ENCODE results near the gene PTGIS.

PTGIS gene

GRCh38 chr20:49503176-49503575, 64.8 kb downstream of the PTGIS start:
- no peak overlapping the region for H3K4me3 ChIP-seq (ENCODE audit: low read depth, low read length)

GRCh38 chr20:49501917-49502316, 66.0 kb downstream of the PTGIS start:
- H3K4me3 ChIP-seq (ENCODE audit: low read depth, low read length) = no peak overlapping the region

GRCh38 chr20:49497398-49497669, 70.6 kb downstream of the PTGIS start:
- no peak overlapping the region for H3K4me3 ChIP-seq (ENCODE audit: low read depth, low read length)

- H3K4me3 ChIP-seq (ENCODE audit: low read depth, low read length) = no peak overlapping the region
Measured at GRCh38 chr20:49496553-49497397, 71.2 kb downstream of the PTGIS start.

GRCh38 chr20:49496043-49496442, 71.9 kb downstream of the PTGIS start:
- H3K4me3 ChIP-seq (ENCODE audit: low read depth, low read length) = no peak overlapping the region

- no peak overlapping the region for H3K4me3 ChIP-seq (ENCODE audit: low read depth, low read length)
Measured at GRCh38 chr20:49490689-49491088, 77.2 kb downstream of the PTGIS start.

- H3K4me3 ChIP-seq (ENCODE audit: low read depth, low read length) = no peak overlapping the region
Measured at GRCh38 chr20:49489688-49490087, 78.2 kb downstream of the PTGIS start.

GRCh38 chr20:49486064-49486463, 81.9 kb downstream of the PTGIS start:
- no peak overlapping the region for H3K4me3 ChIP-seq (ENCODE audit: low read depth, low read length)

GRCh38 chr20:49485563-49485962, 82.4 kb downstream of the PTGIS start:
- H3K4me3 ChIP-seq (ENCODE audit: low read depth, low read length) = no peak overlapping the region

- peak overlapping the region; percentile 64 for H3K4me3 ChIP-seq (ENCODE audit: low read depth, low read length)
Measured at GRCh38 chr20:49484180-49485140, 83.5 kb downstream of the PTGIS start.

- H3K4me3 ChIP-seq (ENCODE audit: low read depth, low read length) = peak overlapping the region; percentile 47
Measured at GRCh38 chr20:49483696-49484123, 84.2 kb downstream of the PTGIS start.

- peak overlapping the region; percentile 47 for H3K4me3 ChIP-seq (ENCODE audit: low read depth, low read length)
Measured at GRCh38 chr20:49483018-49483695, 84.8 kb downstream of the PTGIS start.

GRCh38 chr20:49482621-49483017, 85.3 kb downstream of the PTGIS start, which contains the start of gene KCNB1:
Gene KCNB1, minus strand, starts transcription at chr20:49482668. Its CDS starts 188 bp downstream, at chr20:49482480.
- H3K4me3 ChIP-seq (ENCODE audit: low read depth, low read length) = peak within 1 kb of the TSS; percentile 47

- H3K4me3 ChIP-seq (ENCODE audit: low read depth, low read length) = no peak overlapping the region
Measured at GRCh38 chr20:49482173-49482572, 85.8 kb downstream of the PTGIS start.

- no peak overlapping the region for H3K4me3 ChIP-seq (ENCODE audit: low read depth, low read length)
Measured at GRCh38 chr20:49481116-49481515, 86.8 kb downstream of the PTGIS start.

GRCh38 chr20:49480236-49480635, 87.7 kb downstream of the PTGIS start:
- H3K4me3 ChIP-seq (ENCODE audit: low read depth, low read length) = no peak overlapping the region

GRCh38 chr20:49479785-49480184, 88.2 kb downstream of the PTGIS start:
- H3K4me3 ChIP-seq (ENCODE audit: low read depth, low read length) = no peak overlapping the region

- H3K4me3 ChIP-seq (ENCODE audit: low read depth, low read length) = no peak overlapping the region
Measured at GRCh38 chr20:49478754-49479689, 88.9 kb downstream of the PTGIS start.

GRCh38 chr20:49478266-49478665, 89.7 kb downstream of the PTGIS start:
- no peak overlapping the region for H3K4me3 ChIP-seq (ENCODE audit: low read depth, low read length)

- H3K4me3 ChIP-seq (ENCODE audit: low read depth, low read length) = no peak overlapping the region
Measured at GRCh38 chr20:49477200-49477599, 90.7 kb downstream of the PTGIS start.
